IMR-90 (cell line): ENCODE results near the gene CENATAC. TPM values are rescaled to one million over a fixed set of nuclear protein-coding genes. Genes with fewer than 3 reads are reported as not detected.

Experiments
- ATAC-seq: fragments of 200-7000 bp; cut with Tn5 transposase; 2 replicates; pipeline ENCODE4 v1.9.1; 2020; ENCODE audit warnings: low read depth, mild to moderate bottlenecking, moderate library complexity
- BruUV-seq: library from RNA; stranded (reverse); fragments of 400-500 nt; replicated peaks from 2 replicates; lab custom pipeline; 2021; lab: Mats Ljungman, UMichigan
- CTCF ChIA-PET: fragments of 300-600 bp; formaldehyde crosslinking; extraction: SDS; loops from one replicate; lab custom pipeline; 2021; ENCODE audit warnings: antibody characterized with exemption; lab: Yijun Ruan, JAX
- POLR2A ChIA-PET: fragments of 300-600 bp; sonication (Branson Sonifier 250); formaldehyde crosslinking; loops from one replicate; lab custom pipeline; 2022; ENCODE audit warnings: antibody characterized with exemption; ENCODE audit not compliant: unreplicated experiment; lab: Charles Lee
- DNase-seq: peaks from one replicate; pipeline ENCODE4 v3.0.0; 2013
- H2AFZ ChIP-seq: replicated peaks from 2 replicates; pipeline ENCODE3; 2013; ENCODE audit warnings: low read length, mild to moderate bottlenecking; ENCODE audit not compliant: poor library complexity
- H2AK5ac ChIP-seq: 2 replicates; pipeline ENCODE4 v1.6.1; 2013; ENCODE audit warnings: low read depth, low read length, inconsistent platforms
- H2AK9ac ChIP-seq: replicated peaks from 2 replicates; pipeline ENCODE3; 2013; ENCODE audit warnings: mild to moderate bottlenecking, low read depth, low read length, moderate library complexity; ENCODE audit not compliant: poor library complexity
- H2BK120ac ChIP-seq: 2 replicates; pipeline ENCODE4 v1.6.1; 2013; ENCODE audit warnings: low read depth, low read length, inconsistent platforms
- H2BK15ac ChIP-seq: 3 replicates; pipeline ENCODE4 v1.6.1; 2013; ENCODE audit warnings: low read depth, low read length, inconsistent platforms
- H2BK20ac ChIP-seq: 2 replicates; pipeline ENCODE4 v1.6.1; 2013; ENCODE audit warnings: low read depth, mild to moderate bottlenecking, inconsistent platforms, low read length, moderate library complexity
- H2BK5ac ChIP-seq: 2 replicates; pipeline ENCODE4 v1.6.1; 2013; ENCODE audit warnings: mild to moderate bottlenecking, low read depth, low read length, inconsistent platforms; ENCODE audit not compliant: poor library complexity, severe bottlenecking
- H3K14ac ChIP-seq: replicated peaks from 2 replicates; pipeline ENCODE4 v1.6.1; 2013; ENCODE audit warnings: low read depth, low read length, inconsistent platforms
- H3K18ac ChIP-seq: 2 replicates; pipeline ENCODE4 v1.6.1; 2013; ENCODE audit warnings: low read depth, low read length, control low read depth
- H3K23ac ChIP-seq: 2 replicates; pipeline ENCODE4 v1.6.1; 2013; ENCODE audit warnings: low read depth, low read length, inconsistent platforms
- H3K27ac ChIP-seq: 2 replicates; pipeline ENCODE4 v1.5.1; 2013; ENCODE audit warnings: mild to moderate bottlenecking, control low read depth, low read length; ENCODE audit not compliant: insufficient read depth
- H3K27me3 ChIP-seq: 2 replicates; pipeline ENCODE4 v1.6.1; 2013; ENCODE audit warnings: low read length; ENCODE audit not compliant: control insufficient read depth, insufficient read depth
- H3K36me3 ChIP-seq: 2 replicates; pipeline ENCODE4 v1.6.1; 2013; ENCODE audit warnings: low read length, mixed read lengths; ENCODE audit not compliant: control insufficient read depth, insufficient read depth
- H3K4ac ChIP-seq: 2 replicates; pipeline ENCODE4 v1.6.1; 2013; ENCODE audit warnings: low read depth, low read length, inconsistent platforms
- H3K4me1 ChIP-seq: 2 replicates; pipeline ENCODE4 v1.6.1; 2013; ENCODE audit warnings: low read length, mixed read lengths; ENCODE audit not compliant: control insufficient read depth, insufficient read depth
- H3K4me2 ChIP-seq: 2 replicates; pipeline ENCODE4 v1.6.1; 2013; ENCODE audit warnings: low read depth, mild to moderate bottlenecking, control low read depth, low read length, moderate library complexity
- H3K4me3 ChIP-seq: 2 replicates; pipeline ENCODE4 v1.5.1; 2013; ENCODE audit warnings: low read depth, mild to moderate bottlenecking, control low read depth, low read length, moderate library complexity; ENCODE audit not compliant: insufficient read depth
- H3K56ac ChIP-seq: 2 replicates; pipeline ENCODE4 v1.6.1; 2013; ENCODE audit warnings: low read length, inconsistent platforms; ENCODE audit not compliant: insufficient read depth; ENCODE audit errors: extremely low read depth
- H3K79me1 ChIP-seq, 2 experiments: 2 replicates each; pipeline ENCODE4 v1.6.1; 2013; ENCODE audit warnings: low read length in 2 of 2, inconsistent platforms in 1 of 2, low read depth in 1 of 2
- H3K9ac ChIP-seq: 2 replicates; pipeline ENCODE4 v1.6.1; 2013; ENCODE audit warnings: low read depth, low read length, control low read depth
- H3K9me1 ChIP-seq: 2 replicates; pipeline ENCODE4 v1.6.1; 2013; ENCODE audit warnings: low read length, inconsistent platforms; ENCODE audit not compliant: insufficient read depth
- H3K9me3 ChIP-seq: 2 replicates; pipeline ENCODE4 v1.6.1; 2013; ENCODE audit warnings: low read length; ENCODE audit not compliant: control insufficient read depth, insufficient read depth
- H4K20me1 ChIP-seq: 2 replicates; pipeline ENCODE4 v1.6.1; 2013; ENCODE audit warnings: low read length, inconsistent platforms; ENCODE audit not compliant: insufficient read depth
- H4K5ac ChIP-seq: 2 replicates; pipeline ENCODE4 v1.6.1; 2013; ENCODE audit warnings: mild to moderate bottlenecking, low read depth, low read length, control low read depth
- H4K8ac ChIP-seq, 2 experiments: 2 replicates each; pipeline ENCODE4 v1.6.1; 2013; ENCODE audit warnings: low read depth in 2 of 2, low read length in 2 of 2, control low read depth in 1 of 2, inconsistent platforms in 1 of 2
- H4K91ac ChIP-seq: 2 replicates; pipeline ENCODE4 v1.6.1; 2013; ENCODE audit warnings: low read depth, low read length, inconsistent platforms; ENCODE audit not compliant: insufficient read depth
- BHLHE40 ChIP-seq: fragments of 150-350 bp; IDR thresholded peaks from 2 replicates; pipeline ENCODE4 v1.6.1; 2016; ENCODE audit warnings: mild to moderate bottlenecking, low read depth, low read length
- CEBPB ChIP-seq: IDR thresholded peaks from 2 replicates; pipeline ENCODE4 v1.6.1; 2012; ENCODE audit warnings: low read depth, low read length, improper control_type of control experiment
- CHD1 ChIP-seq: IDR thresholded peaks from 2 replicates; pipeline ENCODE4 v1.6.1; 2012; ENCODE audit warnings: low read depth, low read length, improper control_type of control experiment
- ELK1 ChIP-seq: fragments of 150-350 bp; IDR thresholded peaks from 2 replicates; pipeline ENCODE4 v1.6.1; 2016; ENCODE audit warnings: low read depth, mild to moderate bottlenecking, low read length, moderate library complexity, borderline replicate concordance
- FOS ChIP-seq: fragments of 150-350 bp; IDR thresholded peaks from 2 replicates; pipeline ENCODE4 v1.6.1; 2016; ENCODE audit warnings: low read depth, low read length
- MAFK ChIP-seq: IDR thresholded peaks from 2 replicates; pipeline ENCODE4 v1.6.1; 2012; ENCODE audit warnings: low read depth, low read length, improper control_type of control experiment
- MXI1 ChIP-seq: IDR thresholded peaks from 2 replicates; pipeline ENCODE4 v1.6.1; 2012; ENCODE audit warnings: low read depth, mild to moderate bottlenecking, low read length, moderate library complexity, borderline replicate concordance
- NFE2L2 ChIP-seq: fragments of 150-350 bp; IDR thresholded peaks from 2 replicates; pipeline ENCODE4 v1.6.1; 2016; ENCODE audit warnings: low read depth, mild to moderate bottlenecking, low read length
- POLR2A ChIP-seq: IDR thresholded peaks from 2 replicates; pipeline ENCODE4 v1.6.1; 2012; ENCODE audit warnings: mild to moderate bottlenecking, low read depth, low read length
- RAD21 ChIP-seq: IDR thresholded peaks from 2 replicates; pipeline ENCODE4 v1.6.1; 2012; ENCODE audit warnings: low read length, improper control_type of control experiment
- RCOR1 ChIP-seq: IDR thresholded peaks from 2 replicates; pipeline ENCODE4 v1.6.1; 2012; ENCODE audit warnings: mild to moderate bottlenecking, low read length, improper control_type of control experiment; ENCODE audit not compliant: insufficient replicate concordance
- RFX5 ChIP-seq: IDR thresholded peaks from 2 replicates; pipeline ENCODE4 v1.8.0; 2012; ENCODE audit warnings: low read depth, mild to moderate bottlenecking, low read length, moderate library complexity
- SMC3 ChIP-seq: fragments of 150-350 bp; IDR thresholded peaks from 2 replicates; pipeline ENCODE4 v1.6.1; 2016; ENCODE audit warnings: low read depth, mild to moderate bottlenecking, antibody characterized with exemption, low read length, moderate library complexity
- USF2 ChIP-seq: fragments of 150-350 bp; IDR thresholded peaks from 2 replicates; pipeline ENCODE4 v1.6.1; 2017; ENCODE audit warnings: mild to moderate bottlenecking, antibody characterized with exemption, low read length, low read depth
- WGBS, 2 experiments: methylation state at CpG; one replicate each; pipeline versions ENCODE4 v1.1.5 to v1.1.7; 2013; ENCODE audit warnings: missing lambda C conversion rate in 2 of 2; ENCODE audit not compliant: insufficient read length in 1 of 2; ENCODE audit errors: extremely low coverage in 2 of 2; 5-methylcytosine and 5-hydroxymethylcytosine counted together
- dilution Hi-C: fragments of 300-500 bp; cut with HindIII; formaldehyde crosslinking; loops from one replicate; pipeline ENCODE4 v1.14.3; 2018; ENCODE audit warnings: low sequenced_read_pairs; ENCODE audit not compliant: unreplicated experiment
- in situ Hi-C: fragments of 300-500 bp; cut with MboI; formaldehyde crosslinking; loops from 3 replicates; pipeline ENCODE4 v1.14.3; 2019; ENCODE audit warnings: low sequenced_read_pairs, inconsistent platforms, mixed read lengths
- intact Hi-C: fragments of 100-400 bp; cut with micrococcal nuclease; formaldehyde crosslinking; loops from 2 replicates; pipeline ENCODE4 v1.10.0; 2022
- polyA plus RNA-seq, 3 experiments: library from polyadenylated mRNA; depleted of rRNA; stranded (reverse); fragments of >200 nt; gene quantifications; 2 replicates each; pipeline ENCODE4 v1.2.3, GENCODE V29; 2012; ENCODE audit warnings: low replicate concordance in 1 of 3
- total RNA-seq: library from RNA; depleted of rRNA; stranded (reverse); fragments of >200 nt; gene quantifications from 2 replicates; pipeline ENCODE4 v1.2.3, GENCODE V29; 2012

The CENATAC gene
- total and polyA plus RNA-seq, 2 of the 4 experiments (the other 2 are of a cell fraction), result 13.1 to 16.7 TPM

GRCh38 chr11:118953265-118953664, 44.7 kb upstream of the CENATAC start:
- Histone ChIP-seq H2AK9ac (no peak overlapping the region), H4K5ac (no peak overlapping the region), H4K20me1 (no peaks in the 10 kb centered on the region), H3K79me1 (no peaks in the 10 kb centered on the region), H3K4me2 (no peak overlapping the region), H3K4me3 (no peak overlapping the region), H2BK5ac (no peak overlapping the region), H3K23ac (no peak overlapping the region), H3K4me1 (no peaks in the 10 kb centered on the region), H3K27me3 (peaks cover 41% of the 10 kb centered on the region), H3K9me1 (no peaks in the 10 kb centered on the region), H3K9ac (no peak overlapping the region), H3K27ac (no peak overlapping the region), H3K14ac (no peak overlapping the region), H2BK15ac (no peak overlapping the region), H2AK5ac (no peak overlapping the region), H3K4ac (no peak overlapping the region), H3K9me3 (no peaks in the 10 kb centered on the region), H3K18ac (no peak overlapping the region), H4K91ac (no peak overlapping the region), H2AFZ (no peak overlapping the region), H4K8ac (no peak overlapping the region), H2BK20ac (no peak overlapping the region), H3K56ac (no peak overlapping the region), H2BK120ac (no peak overlapping the region), H3K36me3 (no peaks in the 10 kb centered on the region)
- ATAC-seq (no peak), DNase-seq (peak; percentile 18)
- POLR2A ChIA-PET, result no interaction called here
- in situ Hi-C loops, result no loop called here
- no TSS peak for BruUV-seq
- CTCF ChIA-PET, result interaction anchor here (1.9 kb wide), 1 partner anchor 263 kb away, joined by 7 read pairs; no protein-coding TSS in a partner anchor
- intact Hi-C loops, result no loop called here
- dilution Hi-C loops, result no loop called here
- no CpG with 5 or more reads among the region's 6 CpGs for WGBS, 2 experiments
- TF ChIP-seq CHD1 (no peak), POLR2A (no peak), SMC3 (no peak), ELK1 (no peak), USF2 (no peak), CEBPB (no peak), NFE2L2 (no peak), RCOR1 (no peak), RFX5 (no peak), MXI1 (no peak), FOS (no peak), BHLHE40 (no peak), RAD21 (no peak), MAFK (no peak)
